Liver (tissue), 9 donors: ENCODE data around the gene ERN1. TPM values are rescaled to one million over a fixed set of nuclear protein-coding genes. Genes with fewer than 3 reads are reported as not detected.

Experiments used
- DNase-seq: peaks from one replicate; pipeline ENCODE4 v3.0.0-alpha.2; 2017; ENCODE audit warnings: low spot score
- H3K27ac ChIP-seq, 2 donors: one replicate each; pipeline ENCODE4 v1.7.0; 2013; ENCODE audit warnings: inconsistent platforms in 2 of 2, low read length in 2 of 2, control low read depth in 1 of 2, low read depth in 1 of 2, mild to moderate bottlenecking in 1 of 2
- H3K27me3 ChIP-seq, 4 donors: one replicate each; pipeline versions ENCODE4 v1.6.1 to v1.7.0; 2013; ENCODE audit warnings: low read length in 3 of 4, inconsistent platforms in 1 of 4, mild to moderate bottlenecking in 1 of 4, moderate library complexity in 1 of 4; ENCODE audit not compliant: control insufficient read depth in 4 of 4, insufficient read depth in 4 of 4
- H3K36me3 ChIP-seq, 4 donors: one replicate each; pipeline versions ENCODE4 v1.6.1 to v1.7.0; 2013; ENCODE audit warnings: low read length in 3 of 4, mild to moderate bottlenecking in 3 of 4, low read depth in 1 of 4, moderate library complexity in 1 of 4; ENCODE audit not compliant: control insufficient read depth in 4 of 4, insufficient read depth in 3 of 4
- H3K4me1 ChIP-seq, 4 donors: one replicate each; pipeline versions ENCODE4 v1.6.1 to v1.7.0; 2013; ENCODE audit warnings: low read length in 3 of 4, mild to moderate bottlenecking in 3 of 4, moderate library complexity in 1 of 4; ENCODE audit not compliant: control insufficient read depth in 4 of 4, insufficient read depth in 4 of 4
- H3K4me3 ChIP-seq, 3 donors: one replicate each; pipeline versions ENCODE4 v1.6.1 to v1.7.0; 2013; ENCODE audit warnings: low read length in 3 of 3, control low read depth in 1 of 3, low read depth in 1 of 3, mild to moderate bottlenecking in 1 of 3
- H3K9ac ChIP-seq, 2 donors: one replicate each; pipeline ENCODE4 v1.7.0; 2013; ENCODE audit warnings: low read length in 2 of 2, mild to moderate bottlenecking in 2 of 2, moderate library complexity in 2 of 2, control low read depth in 1 of 2, low read depth in 1 of 2
- H3K9me3 ChIP-seq, 4 donors: one replicate each; pipeline versions ENCODE4 v1.6.1 to v1.7.0; 2013; ENCODE audit warnings: low read length in 3 of 4; ENCODE audit not compliant: control insufficient read depth in 4 of 4
- FOXA1 ChIP-seq: IDR thresholded peaks from 2 replicates; pipeline ENCODE4 v1.6.1; 2016; ENCODE audit warnings: antibody characterized with exemption
- HNF4A ChIP-seq, 2 donors: conservative IDR thresholded peaks; 2 replicates each; pipeline ENCODE4 v1.6.1; 2016; ENCODE audit warnings: antibody characterized with exemption in 2 of 2, mild to moderate bottlenecking in 2 of 2
- HNF4G ChIP-seq: IDR thresholded peaks from 2 replicates; pipeline ENCODE4 v1.6.1; 2016; ENCODE audit warnings: antibody characterized with exemption
- JUND ChIP-seq, 2 donors: IDR thresholded peaks; 2 replicates each; pipeline ENCODE4 v1.6.1; 2016; ENCODE audit warnings: antibody characterized with exemption in 2 of 2
- NR2F2 ChIP-seq: IDR thresholded peaks from 2 replicates; pipeline ENCODE4 v1.6.1; 2016; ENCODE audit warnings: antibody characterized with exemption
- RAD21 ChIP-seq, 2 donors: IDR thresholded peaks; 2 replicates each; pipeline ENCODE4 v1.6.1; 2016; ENCODE audit warnings: antibody characterized with exemption in 2 of 2, mild to moderate bottlenecking in 2 of 2
- REST ChIP-seq: IDR thresholded peaks from 2 replicates; pipeline ENCODE4 v1.6.1; 2016; ENCODE audit warnings: antibody characterized with exemption, mild to moderate bottlenecking
- RXRA ChIP-seq, 2 donors: IDR thresholded peaks; 2 replicates each; pipeline ENCODE4 v1.6.1; 2017 to 2018; ENCODE audit warnings: antibody characterized with exemption in 2 of 2, mild to moderate bottlenecking in 1 of 2
- SP1 ChIP-seq: IDR thresholded peaks from 2 replicates; pipeline ENCODE4 v1.6.1; 2018; ENCODE audit warnings: antibody characterized with exemption, mild to moderate bottlenecking
- TAF1 ChIP-seq: conservative IDR thresholded peaks from 2 replicates; pipeline ENCODE4 v1.6.1; 2016; ENCODE audit warnings: antibody characterized with exemption, mild to moderate bottlenecking
- YY1 ChIP-seq: IDR thresholded peaks from 2 replicates; pipeline ENCODE4 v1.6.1; 2016; ENCODE audit warnings: antibody characterized with exemption, mild to moderate bottlenecking
- ZBTB33 ChIP-seq: IDR thresholded peaks from 2 replicates; pipeline ENCODE4 v1.6.1; 2016; ENCODE audit warnings: antibody characterized with exemption
- WGBS: extraction: QIAGEN DNeasy Blood & Tissue Kit; methylation state at CpG from one replicate; pipeline ENCODE4 v1.1.7; 2013; 5-methylcytosine and 5-hydroxymethylcytosine counted together
- polyA plus RNA-seq, 2 donors: library from polyadenylated mRNA; stranded (reverse) in 1 of 2; unstranded in 1 of 2; fragments of 200-250 nt in 1 of 2; fragments of >200 nt in 1 of 2; fragmentation: Nextera tagmentation in 1 of 2; extraction: Ambion mirVana in 1 of 2; gene quantifications; one replicate each; pipeline versions ENCODE4 v1.2.1 to v1.2.3, GENCODE V29; 2013 to 2015
- total RNA-seq, 2 donors: library from RNA; depleted of rRNA; stranded (reverse); fragments of >200 nt; gene quantifications; one replicate each; pipeline ENCODE4 v1.2.3, GENCODE V29; 2014
- donor health status: healthy.
- donor health status: healthy.
- donor health status: healthy.
- donor health status: healthy.
- donor health status: healthy.

ERN1 gene
- total and polyA plus RNA-seq, 4 donors: 6.3 to 35.1 (median 14.9) TPM

- no peak for TF ChIP-seq REST
- TF ChIP-seq RAD21 (IDR thresholded peaks at IDR 0.05): no peak
- TF ChIP-seq NR2F2: no peak
- TF ChIP-seq FOXA1: no peak
- no peak for TF ChIP-seq HNF4G
- no peak for TF ChIP-seq JUND (IDR thresholded peaks at IDR 0.05)
Measured at GRCh38 chr17:64039106-64039400, 90.9 kb downstream of the ERN1 start (continued).

GRCh38 chr17:64038331-64039105 lies 91.4 kb downstream of the ERN1 start:
- DNase-seq: no peak

GRCh38 chr17:64037802-64038201 lies 92.1 kb downstream of the ERN1 start:
- H3K4me3 ChIP-seq: no peak overlapping the region
- H3K9me3 ChIP-seq: no peaks in the 10 kb centered on the region
- peaks cover 6 to 25% (median 22%) of the 10 kb centered on the region in 4 donors for H3K36me3 ChIP-seq
- TF ChIP-seq YY1 (no peak), RXRA (IDR thresholded peaks at IDR 0.05) (no peak), ZBTB33 (no peak), TAF1 (no peak), HNF4A (conservative IDR thresholded peaks at IDR 0.05) (peak in 1 of 2 donors; percentile 9), SP1 (no peak)
- H3K9ac ChIP-seq: no peak overlapping the region
- no peak for DNase-seq
- 92% methylated on average over 5 of the region's 5 CpGs for WGBS
- no peaks in the 10 kb centered on the region for H3K27me3 ChIP-seq
- no peak overlapping the region for H3K27ac ChIP-seq
- peaks cover 0 to 9% (median 3%) of the 10 kb centered on the region in 4 donors for H3K4me1 ChIP-seq

More at GRCh38 chr17:64038331-64039105, 91.4 kb downstream of the ERN1 start:
- no peak overlapping the region for H3K9ac ChIP-seq
- no peak overlapping the region for H3K27ac ChIP-seq
- no peak overlapping the region for H3K4me3 ChIP-seq
- 92% methylated on average over 16 of the region's 16 CpGs for WGBS
- no peaks in the 10 kb centered on the region for H3K27me3 ChIP-seq
- H3K4me1 ChIP-seq: peaks cover 0 to 9% (median 3%) of the 10 kb centered on the region in 4 donors
- H3K9me3 ChIP-seq: no peaks in the 10 kb centered on the region
- TF ChIP-seq YY1 (no peak), ZBTB33 (no peak)
- H3K36me3 ChIP-seq: peaks cover 8 to 30% (median 27%) of the 10 kb centered on the region in 4 donors
